SU-DHL-6 (cell line): ENCODE data around the gene NCEH1.

Experiments
- H2AFZ ChIP-seq: fragments of 200-600 bp; sonication (generic); 2 replicates; pipeline ENCODE4 v1.6.1; 2014; ENCODE audit warnings: low read depth, mild to moderate bottlenecking, moderate library complexity, mixed read lengths, antibody characterized with exemption, low read length; ENCODE audit not compliant: severe bottlenecking
- H3F3A ChIP-seq: fragments of 200-600 bp; shearing (Covaris generic); 2 replicates; pipeline ENCODE4 v1.6.0; 2016; ENCODE audit warnings: antibody characterized with exemption, mild to moderate bottlenecking; ENCODE audit not compliant: insufficient read depth
- H3K27ac ChIP-seq: fragments of 200-600 bp; sonication (generic); 2 replicates; pipeline ENCODE4 v1.5.1; 2016; ENCODE audit warnings: low read depth, mild to moderate bottlenecking, low read length, moderate library complexity, mixed read lengths
- H3K27me3 ChIP-seq: fragments of 200-600 bp; sonication (generic), shearing (Covaris generic); 2 replicates; pipeline ENCODE4 v1.6.0; 2014; ENCODE audit warnings: mild to moderate bottlenecking, low read length
- H3K36me3 ChIP-seq: fragments of 200-600 bp; sonication (generic); 2 replicates; pipeline ENCODE4 v1.6.1; 2014; ENCODE audit warnings: mild to moderate bottlenecking, low read length, mixed read lengths
- H3K4me2 ChIP-seq: fragments of 300-600, 200-600 bp; shearing (Covaris generic), sonication (generic); 2 replicates; pipeline ENCODE4 v1.6.0; 2014; ENCODE audit warnings: low read length, low read depth, mild to moderate bottlenecking; ENCODE audit not compliant: poor library complexity, severe bottlenecking
- H3K4me3 ChIP-seq: fragments of 200-600 bp; sonication (generic); 2 replicates; pipeline ENCODE4 v1.5.1; 2014; ENCODE audit warnings: antibody characterized with exemption, low read length, mild to moderate bottlenecking, mixed read lengths; ENCODE audit not compliant: insufficient read depth, poor library complexity, severe bottlenecking
- H3K79me2 ChIP-seq: fragments of 200-600 bp; sonication (generic); 2 replicates; pipeline ENCODE4 v1.6.1; 2014; ENCODE audit warnings: mild to moderate bottlenecking, low read length, moderate library complexity; ENCODE audit not compliant: insufficient read depth
- H3K9ac ChIP-seq: fragments of 200-600 bp; sonication (generic); 2 replicates; pipeline ENCODE4 v1.7.0; 2014; ENCODE audit warnings: mild to moderate bottlenecking, low read length
- H3K9me2 ChIP-seq: fragments of 200-600 bp; sonication (generic); replicated peaks from 2 replicates; pipeline ENCODE4 v1.6.1; 2014; ENCODE audit warnings: low read length; ENCODE audit not compliant: insufficient read depth
- H3K9me3 ChIP-seq: fragments of 200-600 bp; sonication (generic); 2 replicates; pipeline ENCODE4 v1.6.1; 2014; ENCODE audit warnings: low read length, mixed read lengths; ENCODE audit not compliant: insufficient read depth
- H4K20me1 ChIP-seq: fragments of 200-600 bp; sonication (generic); 2 replicates; pipeline ENCODE4 v1.6.1; 2014; ENCODE audit warnings: low read depth, mild to moderate bottlenecking, antibody characterized with exemption, low read length, moderate library complexity, mixed read lengths
- CTCF ChIP-seq: fragments of 200-600 bp; sonication (generic); IDR thresholded peaks from one replicate; pipeline ENCODE4 v1.5.1; 2017; ENCODE audit warnings: antibody characterized with exemption, mild to moderate bottlenecking, low read length, moderate library complexity; ENCODE audit not compliant: insufficient read depth, poor library complexity, severe bottlenecking
- EZH2phosphoT487 ChIP-seq: fragments of 200-600 bp; sonication (generic), shearing (Covaris generic); conservative IDR thresholded peaks from 2 replicates; pipeline ENCODE4 v1.6.1; 2018; ENCODE audit warnings: mild to moderate bottlenecking, antibody characterized with exemption, low read length, moderate library complexity, mixed read lengths

Gene NCEH1

GRCh38 chr3:172591876-172592771, 118.7 kb downstream of the NCEH1 start:
- H3F3A ChIP-seq, result no peaks in the 10 kb centered on the region
- H3K79me2 ChIP-seq, result no peaks in the 10 kb centered on the region
- no peak overlapping the region for H3K4me3 ChIP-seq
- H3K9me3 ChIP-seq, result no peaks in the 10 kb centered on the region
- H3K27me3 ChIP-seq, result no peaks in the 10 kb centered on the region
- H3K9me2 ChIP-seq, result no peaks in the 10 kb centered on the region
- H3K9ac ChIP-seq, result no peak overlapping the region
- H3K36me3 ChIP-seq, result no peaks in the 10 kb centered on the region
- no peak overlapping the region for H3K27ac ChIP-seq
- no peaks in the 10 kb centered on the region for H4K20me1 ChIP-seq
- H3K4me2 ChIP-seq, result no peak overlapping the region
- no peak overlapping the region for H2AFZ ChIP-seq
- TF ChIP-seq CTCF (no peak), EZH2phosphoT487 (no peak)

GRCh38 chr3:172591125-172591605, 119.7 kb downstream of the NCEH1 start:
- Histone ChIP-seq H3K9me2 (no peaks in the 10 kb centered on the region), H3K4me2 (no peak overlapping the region), H4K20me1 (no peaks in the 10 kb centered on the region), H3K79me2 (no peaks in the 10 kb centered on the region), H3K9ac (no peak overlapping the region), H3K36me3 (no peaks in the 10 kb centered on the region), H2AFZ (no peak overlapping the region), H3F3A (no peaks in the 10 kb centered on the region), H3K4me3 (no peak overlapping the region), H3K27me3 (no peaks in the 10 kb centered on the region), H3K27ac (no peak overlapping the region), H3K9me3 (no peaks in the 10 kb centered on the region)
- TF ChIP-seq CTCF (no peak), EZH2phosphoT487 (no peak)

GRCh38 chr3:172586436-172586835, 124.4 kb downstream of the NCEH1 start:
- no peaks in the 10 kb centered on the region for H3K27me3 ChIP-seq
- no peak overlapping the region for H3K4me2 ChIP-seq
- H2AFZ ChIP-seq, result no peak overlapping the region
- H3K9me2 ChIP-seq, result no peaks in the 10 kb centered on the region
- TF ChIP-seq CTCF (no peak), EZH2phosphoT487 (no peak)
- no peak overlapping the region for H3K9ac ChIP-seq
- no peaks in the 10 kb centered on the region for H3K36me3 ChIP-seq
- no peak overlapping the region for H3K27ac ChIP-seq
- no peak overlapping the region for H3K4me3 ChIP-seq
- no peaks in the 10 kb centered on the region for H4K20me1 ChIP-seq
- H3K9me3 ChIP-seq, result no peaks in the 10 kb centered on the region
- no peaks in the 10 kb centered on the region for H3F3A ChIP-seq
- no peaks in the 10 kb centered on the region for H3K79me2 ChIP-seq
